Prostate gland (tissue), 2 donors: ENCODE results near the gene BIN1. TPM values are rescaled to one million over a fixed set of nuclear protein-coding genes. Genes with fewer than 3 reads are reported as not detected.

Source experiments
- DNase-seq: peaks from one replicate; pipeline ENCODE4 v3.0.0-alpha.2; 2019; ENCODE audit warnings: low spot score
- H3K27ac ChIP-seq, 2 donors: fragments of 200-600 bp; sonication (generic); 2 replicates each; pipeline ENCODE4 v1.5.1; 2017 to 2019
- H3K27me3 ChIP-seq: fragments of 200-600 bp; sonication (generic); replicated peaks from 2 replicates; pipeline ENCODE4 v1.5.1; 2019; ENCODE audit not compliant: insufficient read depth
- H3K36me3 ChIP-seq, 2 donors: fragments of 200-600 bp; sonication (generic); 1 replicate in 1 of 2; 2 replicates in 1 of 2; pipeline versions ENCODE4 v1.5.1 to v1.8.1; 2017 to 2019
- H3K4me1 ChIP-seq: fragments of 200-600 bp; sonication (generic); replicated peaks from 2 replicates; pipeline ENCODE4 v1.5.1; 2019
- H3K4me3 ChIP-seq, 2 donors: fragments of 200-600 bp; sonication (generic); 2 replicates each; pipeline ENCODE4 v1.5.1; 2017 to 2019
- H3K9me3 ChIP-seq: fragments of 200-600 bp; sonication (generic); 2 replicates; pipeline ENCODE4 v1.5.1; 2017
- CTCF ChIP-seq, 4 experiments: fragments of 200-600 bp in 2 of 4; fragments of 450-650 bp in 2 of 4; sonication (generic) in 2 of 4; IDR thresholded peaks; 1 replicate in 3 of 4; 2 replicates in 1 of 4; pipeline ENCODE4 v1.5.1; 2016 to 2019; ENCODE audit warnings: antibody characterized with exemption in 4 of 4, mild to moderate bottlenecking in 2 of 4, moderate library complexity in 2 of 4
- POLR2A ChIP-seq: fragments of 450-650 bp; IDR thresholded peaks from one replicate; pipeline ENCODE4 v1.6.1; 2016; ENCODE audit warnings: antibody characterized with exemption, mild to moderate bottlenecking
- POLR2AphosphoS5 ChIP-seq: sonication (generic); formaldehyde crosslinking; IDR thresholded peaks from one replicate; pipeline ENCODE4 v1.6.1; 2017; ENCODE audit warnings: antibody characterized with exemption
- WGBS: methylation state at CpG from one replicate; pipeline ENCODE4 v1.1.5; 2018; 5-methylcytosine and 5-hydroxymethylcytosine counted together
- intact Hi-C: fragments of 100-400 bp; cut with DNase I; formaldehyde crosslinking; loops from one replicate; pipeline ENCODE4 v1.14.2; 2022
- total RNA-seq, 2 donors: library from RNA; depleted of rRNA; stranded (reverse); fragments of >200 nt; gene quantifications; one replicate each; pipeline ENCODE4 v1.1.0, GENCODE V29; 2016

BIN1 gene
- total RNA-seq, 2 donors from 2014 or later: 65.6 to 70.1 TPM

- intact Hi-C loops: loop anchor here (5.0 to 10.0 kb wide), 2 partner anchors 72 to 300 kb away; no protein-coding TSS in a partner anchor
- 59% methylated on average over 6 of the region's 6 CpGs for WGBS
- Histone ChIP-seq H3K4me3 (peak overlapping the region; percentile 66 to 90), H3K9me3 (no peaks in the 10 kb centered on the region), H3K27me3 (no peaks in the 10 kb centered on the region), H3K4me1 (peaks cover 5% of the 10 kb centered on the region), H3K27ac (peak overlapping the region; percentile 85 to 90), H3K36me3 (no peaks in the 10 kb centered on the region)
- no peak for DNase-seq
- TF ChIP-seq CTCF (IDR thresholded peaks at IDR 0.05) (no peak), POLR2A (no peak), POLR2AphosphoS5 (no peak)
Observed at GRCh38 chr2:127104881-127105655, 1.9 kb downstream of the BIN1 start.

- Histone ChIP-seq H3K36me3 (no peaks in the 10 kb centered on the region), H3K4me1 (peaks cover 5% of the 10 kb centered on the region), H3K9me3 (no peaks in the 10 kb centered on the region), H3K27me3 (no peaks in the 10 kb centered on the region), H3K4me3 (no peak overlapping the region), H3K27ac (peak overlapping the region; percentile 44 to 90)
- WGBS: 82% methylated on average over 8 of the region's 8 CpGs
- intact Hi-C loops: loop anchor here (10.0 kb wide), 1 partner anchor 301 kb away; no protein-coding TSS in a partner anchor
- no peak for DNase-seq
- TF ChIP-seq POLR2A (no peak), POLR2AphosphoS5 (no peak), CTCF (IDR thresholded peaks at IDR 0.05) (no peak)
Observed at GRCh38 chr2:127104166-127104660, 2.7 kb downstream of the BIN1 start.

- no peaks in the 10 kb centered on the region for H3K36me3 ChIP-seq
- H3K9me3 ChIP-seq: no peaks in the 10 kb centered on the region
- DNase-seq: no peak
- H3K27ac ChIP-seq: peak overlapping the region; percentile 44 to 90
- H3K27me3 ChIP-seq: no peaks in the 10 kb centered on the region
- intact Hi-C loops: loop anchor here (10.0 kb wide), 1 partner anchor 301 kb away; no protein-coding TSS in a partner anchor
- H3K4me1 ChIP-seq: peaks cover 5% of the 10 kb centered on the region
- TF ChIP-seq POLR2A (no peak), CTCF (IDR thresholded peaks at IDR 0.05) (no peak), POLR2AphosphoS5 (no peak)
- 67% methylated on average over 24 of the region's 24 CpGs for WGBS
- no peak overlapping the region for H3K4me3 ChIP-seq
Observed at GRCh38 chr2:127103243-127104165, 3.5 kb downstream of the BIN1 start.

- Histone ChIP-seq H3K4me1 (peaks cover 5% of the 10 kb centered on the region), H3K27ac (peak overlapping the region in 1 of 2 donors; percentile 90), H3K9me3 (no peaks in the 10 kb centered on the region), H3K4me3 (no peak overlapping the region), H3K27me3 (no peaks in the 10 kb centered on the region), H3K36me3 (no peaks in the 10 kb centered on the region)
- no peak for TF ChIP-seq POLR2AphosphoS5
- no peak for TF ChIP-seq CTCF (IDR thresholded peaks at IDR 0.05)
- no peak for TF ChIP-seq POLR2A
- 77% methylated on average over 5 of the region's 5 CpGs for WGBS
- intact Hi-C loops: loop anchor here (10.0 kb wide), 1 partner anchor 302 kb away; no protein-coding TSS in a partner anchor
- no peak for DNase-seq
Observed at GRCh38 chr2:127102521-127103242, 4.3 kb downstream of the BIN1 start.
